Measurements from ENCODE around the gene CCDC88A.

Gene CCDC88A

GRCh38 chr2:55461679-55462078 lies 42.0 kb upstream of the CCDC88A start:
- Histone ChIP-seq H3K4me3 (ENCODE audit: low read depth, low read length) (no peak overlapping the region), H3K27ac (ENCODE audit: extremely low read depth, low read depth, low read length) (no peak overlapping the region), H3K4me1 (ENCODE audit: control insufficient read depth, insufficient read depth, low read length) (no peaks in the 10 kb centered on the region), H3K36me3 (ENCODE audit: control insufficient read depth in 2 of 2, insufficient read depth in 1 of 2, low read length in 2 of 2) (no peaks in the 10 kb centered on the region), H3K9me3 (ENCODE audit: control insufficient read depth, insufficient read depth, low read depth, low read length) (no peaks in the 10 kb centered on the region)
- TF ChIP-seq ZNF501 (tag by site-specific recombination; IDR thresholded peaks at IDR 0.05) (no peak), ZNF398 (tag by site-specific recombination; IDR thresholded peaks at IDR 0.05) (no peak), ZBTB11 (tag by site-specific recombination; conservative IDR thresholded peaks at IDR 0.05; ENCODE audit: low read depth) (no peak), ZNF292 (tag by site-specific recombination; IDR thresholded peaks at IDR 0.05; ENCODE audit: borderline replicate concordance, low read depth) (no peak), OVOL3 (tag by site-specific recombination; IDR thresholded peaks at IDR 0.05) (no peak), ZNF19 (tag by site-specific recombination; IDR thresholded peaks at IDR 0.05; ENCODE audit: low read depth) (no peak), ZNF830 (tag by site-specific recombination; IDR thresholded peaks at IDR 0.05; ENCODE audit: low read depth) (no peak), ZNF560 (tag by site-specific recombination; IDR thresholded peaks at IDR 0.05; ENCODE audit: borderline replicate concordance) (no peak), ZNF335 (tag by site-specific recombination; conservative IDR thresholded peaks at IDR 0.05) (no peak), IKZF3 (tag by site-specific recombination; IDR thresholded peaks at IDR 0.05) (no peak), ZNF214 (tag by site-specific recombination; IDR thresholded peaks at IDR 0.05; ENCODE audit: borderline replicate concordance) (no peak), ZNF621 (tag by site-specific recombination; IDR thresholded peaks at IDR 0.05) (no peak), GLIS1 (tag by site-specific recombination; IDR thresholded peaks at IDR 0.05) (no peak), ZNF239 (tag by site-specific recombination; IDR thresholded peaks at IDR 0.05) (no peak), ZNF658 (tag by site-specific recombination; IDR thresholded peaks at IDR 0.05) (no peak), ZNF48 (tag by site-specific recombination; IDR thresholded peaks at IDR 0.05) (no peak), WT1 (tag by site-specific recombination; IDR thresholded peaks at IDR 0.05) (no peak)
- ChIA-PET POLR2A (no interaction called here), CTCF (interaction anchor here (0.6 kb wide), 1 partner anchor 10 kb away, joined by 3 read pairs; no protein-coding TSS in a partner anchor)

- POLR2A ChIA-PET: no interaction called here
- no peaks in the 10 kb centered on the region for H3K36me3 ChIP-seq (ENCODE audit: control insufficient read depth in 2 of 2, insufficient read depth in 1 of 2, low read length in 2 of 2)
- H3K4me1 ChIP-seq (ENCODE audit: control insufficient read depth, insufficient read depth, low read length): no peaks in the 10 kb centered on the region
- H3K4me3 ChIP-seq (ENCODE audit: low read depth, low read length): no peak overlapping the region
- no peak overlapping the region for H3K27ac ChIP-seq (ENCODE audit: extremely low read depth, low read depth, low read length)
- no peak for TF ChIP-seq ZSCAN18 (tag by site-specific recombination; IDR thresholded peaks at IDR 0.05)
- no peak for TF ChIP-seq IKZF3 (tag by site-specific recombination; IDR thresholded peaks at IDR 0.05)
- no peak for TF ChIP-seq MEIS1 (CRISPR knock-in tag; IDR thresholded peaks at IDR 0.05; ENCODE audit: borderline replicate concordance)
- TF ChIP-seq ZNF654 (tag by site-specific recombination; IDR thresholded peaks at IDR 0.05; ENCODE audit: low read depth): no peak
- no peak for TF ChIP-seq SP2 (tag by site-specific recombination; IDR thresholded peaks at IDR 0.05)
- TF ChIP-seq KLF10 (tag by site-specific recombination; IDR thresholded peaks at IDR 0.05): no peak
- TF ChIP-seq KLF1 (tag by site-specific recombination; IDR thresholded peaks at IDR 0.05): no peak
- TF ChIP-seq ZNF26 (tag by site-specific recombination; IDR thresholded peaks at IDR 0.05): no peak
- no peak for TF ChIP-seq AEBP2 (tag by site-specific recombination; IDR thresholded peaks at IDR 0.05; ENCODE audit: borderline replicate concordance)
- TF ChIP-seq GLIS2 (tag by site-specific recombination; IDR thresholded peaks at IDR 0.05): no peak
- TF ChIP-seq ZNF747 (tag by site-specific recombination; IDR thresholded peaks at IDR 0.05): no peak
- H3K9me3 ChIP-seq (ENCODE audit: control insufficient read depth, insufficient read depth, low read depth, low read length): no peaks in the 10 kb centered on the region
- CTCF ChIA-PET: no interaction called here
These were observed 40.9 kb upstream of the CCDC88A start for GRCh38 chr2:55460562-55460961.

Data from HEK293 (cell line).